Ovary (tissue), 9 donors: ENCODE measurements around the gene PALMD. TPM values are rescaled to one million over a fixed set of nuclear protein-coding genes. Genes with fewer than 3 reads are reported as not detected.

Experiments used
- DNase-seq, 5 donors: peaks; one replicate each; pipeline ENCODE4 v3.0.0-alpha.2; 2019 to 2020
- H3K27ac ChIP-seq, 2 donors: fragments of 200-600 bp; one replicate each; pipeline versions ENCODE4 v1.5.1 to v1.8.0; 2019 to 2022
- H3K27me3 ChIP-seq: fragments of 200-600 bp; one replicate; pipeline ENCODE4 v1.8.0; 2022
- H3K36me3 ChIP-seq: fragments of 200-600 bp; sonication (generic); one replicate; pipeline ENCODE4 v1.5.1; 2019
- H3K4me1 ChIP-seq: one replicate; pipeline ENCODE4 v1.8.1; 2013; ENCODE audit warnings: mild to moderate bottlenecking, moderate library complexity; ENCODE audit not compliant: insufficient read depth
- H3K4me3 ChIP-seq: fragments of 200-600 bp; sonication (generic); one replicate; pipeline ENCODE4 v1.5.1; 2017
- H3K9me3 ChIP-seq, 2 donors: fragments of 200-600 bp in 1 of 2; sonication (generic) in 1 of 2; one replicate each; pipeline versions ENCODE4 v1.5.1 to v1.8.1; 2013 to 2019; ENCODE audit warnings: mild to moderate bottlenecking in 1 of 2, moderate library complexity in 1 of 2
- CTCF ChIP-seq, 3 donors: fragments of 450-650 bp in 2 of 3; fragments of 200-600 bp in 1 of 3; IDR thresholded peaks; one replicate each; pipeline versions ENCODE4 v1.5.1 to v1.8.0; 2016 to 2022; ENCODE audit warnings: antibody characterized with exemption in 3 of 3, mild to moderate bottlenecking in 1 of 3
- EP300 ChIP-seq: sonication (generic); formaldehyde crosslinking; IDR thresholded peaks from one replicate; pipeline ENCODE4 v1.6.1; 2017; ENCODE audit warnings: antibody characterized with exemption
- POLR2A ChIP-seq: fragments of 450-650 bp; IDR thresholded peaks from one replicate; pipeline ENCODE4 v1.6.1; 2017; ENCODE audit warnings: antibody characterized with exemption, mild to moderate bottlenecking, moderate library complexity
- WGBS, 3 donors: extraction: QIAGEN DNeasy Blood & Tissue Kit in 1 of 3; methylation state at CpG; one replicate each; pipeline versions ENCODE4 v1.1.5 to v1.1.7; 2013 to 2017; 5-methylcytosine and 5-hydroxymethylcytosine counted together
- intact Hi-C, 4 donors: fragments of 100-400 bp; cut with DNase I; formaldehyde crosslinking; loops; one replicate each; pipeline versions ENCODE4 v1.11.0 to v1.15.1; 2022 to 2023
- polyA plus RNA-seq, 2 donors: library from polyadenylated mRNA; stranded (reverse); fragments of 200-250 nt in 1 of 2; fragments of 350-450 nt in 1 of 2; fragmentation: Illumina TruSeq in 1 of 2; extraction: RNeasy Lipid Tissue Mini Kit (QIAGEN cat#74804) in 1 of 2; gene quantifications; one replicate each; pipeline ENCODE4 v1.2.3, GENCODE V29; 2013 to 2014
- total RNA-seq, 7 donors: library from RNA; depleted of rRNA in 2 of 7; stranded (reverse); fragments of >200 nt in 2 of 7; fragmentation: NEBNext Ultra II Directional in 3 of 7; extraction: Animal tissue kit (Norgen Biotek cat#: 25700) in 3 of 7; gene quantifications; one replicate each; pipeline versions ENCODE4 v1.1.0 to v1.2.4, GENCODE V29; 2016 to 2023
- donor health status: DM: no; HTN: no; CAD: no; lungs with moderate emphysema.
- donor health status: DM: no; HTN: no; CAD: no.
- donor health status: Bipolar disorder and iron deficiency.
- donor health status: DM: yes; HTN: yes; CAD: no.
- donor health status: DM: no; HTN: no; CAD: no.
- donor health status: DM: yes; HTN: yes; CAD: no.

PALMD gene
- total and polyA plus RNA-seq, 9 donors: 18.0 to 43.7 (median 30.2) TPM

- Histone ChIP-seq H3K4me1 (peaks cover 6% of the 10 kb centered on the region), H3K4me3 (no peak overlapping the region), H3K27ac (no peak overlapping the region), H3K27me3 (no peaks in the 10 kb centered on the region), H3K36me3 (no peaks in the 10 kb centered on the region), H3K9me3 (no peaks in the 10 kb centered on the region)
- 99 to 100% (median 100%) methylated on average over 1 of the region's 1 CpG for WGBS, 3 donors
- no peak for DNase-seq
- no peak for TF ChIP-seq POLR2A
- TF ChIP-seq CTCF (IDR thresholded peaks at IDR 0.05): no peak
- TF ChIP-seq EP300: no peak
- intact Hi-C loops: no loop called here
Observed at GRCh38 chr1:99675994-99676393, 30.1 kb downstream of the PALMD start.

- Histone ChIP-seq H3K4me1 (peaks cover 6% of the 10 kb centered on the region), H3K27me3 (no peaks in the 10 kb centered on the region), H3K27ac (no peak overlapping the region), H3K4me3 (no peak overlapping the region), H3K9me3 (no peaks in the 10 kb centered on the region), H3K36me3 (no peaks in the 10 kb centered on the region)
- DNase-seq: no peak
- TF ChIP-seq EP300: no peak
- no peak for TF ChIP-seq POLR2A
- TF ChIP-seq CTCF (IDR thresholded peaks at IDR 0.05): no peak
- intact Hi-C loops: no loop called here
Observed at GRCh38 chr1:99676876-99677275, 31.0 kb downstream of the PALMD start.

- Histone ChIP-seq H3K36me3 (no peaks in the 10 kb centered on the region), H3K4me3 (no peak overlapping the region), H3K9me3 (no peaks in the 10 kb centered on the region), H3K4me1 (peaks cover 5% of the 10 kb centered on the region), H3K27me3 (no peaks in the 10 kb centered on the region), H3K27ac (no peak overlapping the region)
- WGBS, 3 donors: 89 to 94% (median 89%) methylated on average over 2 of the region's 2 CpGs
- TF ChIP-seq POLR2A: no peak
- no peak for TF ChIP-seq EP300
- no peak for TF ChIP-seq CTCF (IDR thresholded peaks at IDR 0.05)
- no peak for DNase-seq
- intact Hi-C loops: no loop called here
Observed at GRCh38 chr1:99677416-99677815, 31.5 kb downstream of the PALMD start.

- no peak for TF ChIP-seq POLR2A
- no peak for TF ChIP-seq EP300
- TF ChIP-seq CTCF (IDR thresholded peaks at IDR 0.05): no peak
- H3K9me3 ChIP-seq: no peaks in the 10 kb centered on the region
- DNase-seq: no peak
- intact Hi-C loops: no loop called here
- no peaks in the 10 kb centered on the region for H3K4me1 ChIP-seq
- WGBS, 3 donors: 85 to 89% (median 88%) methylated on average over 1 of the region's 1 CpG
- no peaks in the 10 kb centered on the region for H3K27me3 ChIP-seq
- H3K36me3 ChIP-seq: no peaks in the 10 kb centered on the region
- no peak overlapping the region for H3K27ac ChIP-seq
- H3K4me3 ChIP-seq: no peak overlapping the region
Observed at GRCh38 chr1:99680270-99680669, 34.4 kb downstream of the PALMD start.

- Histone ChIP-seq H3K27ac (no peak overlapping the region), H3K4me3 (no peak overlapping the region), H3K4me1 (peaks cover 2% of the 10 kb centered on the region), H3K36me3 (no peaks in the 10 kb centered on the region), H3K27me3 (no peaks in the 10 kb centered on the region), H3K9me3 (no peaks in the 10 kb centered on the region)
- no peak for TF ChIP-seq EP300
- TF ChIP-seq CTCF (IDR thresholded peaks at IDR 0.05): no peak
- TF ChIP-seq POLR2A: no peak
- intact Hi-C loops: no loop called here
- no peak for DNase-seq
- 84 to 92% (median 85%) methylated on average over 3 of the region's 3 CpGs for WGBS, 3 donors
Observed at GRCh38 chr1:99681583-99681982, 35.7 kb downstream of the PALMD start.
